CD4-positive, alpha-beta memory T cell (primary cell): ENCODE data around the gene LRRN2. TPM values are rescaled to one million over a fixed set of nuclear protein-coding genes. Genes with fewer than 3 reads are reported as not detected.
A peak's percentile ranks its signal among the peaks of the same experiment; 100 is the strongest.

Source experiments
- CTCF ChIA-PET: fragments of 350-600 bp; sonication (Branson Sonifier 250); formaldehyde crosslinking; loops from one replicate; lab custom pipeline; 2021; ENCODE audit warnings: inconsistent platforms; ENCODE audit not compliant: partially characterized antibody; lab: Charles Lee
- POLR2A ChIA-PET: fragments of 350-600 bp; sonication (Branson Sonifier 250); formaldehyde crosslinking; loops from one replicate; lab custom pipeline; 2021; ENCODE audit not compliant: partially characterized antibody; lab: Charles Lee
- DNase-seq, 5 donors: peaks; one replicate each; pipeline versions ENCODE4 v3.0.0 to v3.0.0-alpha.2; 2020 to 2022; ENCODE audit warnings: mixed read lengths in 1 of 5
- H3K27ac ChIP-seq: one replicate; pipeline ENCODE4 v1.7.0; 2013; ENCODE audit warnings: low read depth, low read length
- H3K27me3 ChIP-seq: 2 replicates; pipeline ENCODE4 v1.7.0; 2013; ENCODE audit warnings: mild to moderate bottlenecking, low read length, moderate library complexity; ENCODE audit not compliant: insufficient read depth
- H3K36me3 ChIP-seq: 2 replicates; pipeline ENCODE4 v1.7.0; 2013; ENCODE audit warnings: mild to moderate bottlenecking, low read length, moderate library complexity; ENCODE audit not compliant: insufficient read depth
- H3K4me1 ChIP-seq: 2 replicates; pipeline ENCODE4 v1.7.0; 2013; ENCODE audit warnings: mild to moderate bottlenecking, low read length, moderate library complexity; ENCODE audit not compliant: insufficient read depth
- H3K4me3 ChIP-seq, 2 donors: one replicate each; pipeline ENCODE4 v1.7.0; 2013; ENCODE audit warnings: low read length in 2 of 2, mild to moderate bottlenecking in 1 of 2
- H3K9me3 ChIP-seq, 2 donors: one replicate each; pipeline ENCODE4 v1.7.0; 2013; ENCODE audit warnings: low read length in 2 of 2, control low read depth in 1 of 2; ENCODE audit not compliant: control insufficient read depth in 1 of 2
- H3K27ac Mint-ChIP-seq, 7 donors: one replicate each; pipeline ENCODE4 v1.8.0; 2020 to 2021; ENCODE audit warnings: mixed read lengths in 7 of 7, mild to moderate bottlenecking in 6 of 7, inconsistent platforms in 3 of 7, moderate library complexity in 3 of 7
- H3K27me3 Mint-ChIP-seq, 2 donors: one replicate each; pipeline ENCODE4 v1.8.0; 2020 to 2021; ENCODE audit warnings: mixed read lengths in 2 of 2
- H3K36me3 Mint-ChIP-seq, 2 donors: one replicate each; pipeline ENCODE4 v1.8.0; 2020 to 2021; ENCODE audit warnings: mixed read lengths in 2 of 2, inconsistent platforms in 1 of 2, mild to moderate bottlenecking in 1 of 2
- H3K4me1 Mint-ChIP-seq, 4 donors: one replicate each; pipeline ENCODE4 v1.8.0; 2020 to 2021; ENCODE audit warnings: mixed read lengths in 4 of 4, mild to moderate bottlenecking in 1 of 4
- H3K4me3 Mint-ChIP-seq, 8 donors: one replicate each; pipeline ENCODE4 v1.8.0; 2020 to 2021; ENCODE audit warnings: mixed read lengths in 8 of 8, mild to moderate bottlenecking in 7 of 8, moderate library complexity in 6 of 8, inconsistent platforms in 3 of 8
- H3K9me3 Mint-ChIP-seq, 8 donors: one replicate each; pipeline ENCODE4 v1.8.0; 2020 to 2021; ENCODE audit warnings: mixed read lengths in 8 of 8, mild to moderate bottlenecking in 5 of 8, inconsistent platforms in 3 of 8, moderate library complexity in 1 of 8
- intact Hi-C: fragments of 100-400 bp; cut with micrococcal nuclease; formaldehyde crosslinking; loops from one replicate; pipeline ENCODE4 v1.15.1; 2023
- polyA plus RNA-seq, 2 donors: library from polyadenylated mRNA; unstranded; fragments of 300-500 nt; fragmentation: Illumina TruSeq; gene quantifications; one replicate each; pipeline ENCODE4 v1.2.3, GENCODE V29; 2021
- total RNA-seq, 2 experiments: library from RNA; stranded (reverse); gene quantifications; one replicate each; pipeline ENCODE4 v1.2.3, GENCODE V29; 2021

LRRN2 gene
- total and polyA plus RNA-seq, 4 experiments from 2014 or later, result not detected

DNA sequence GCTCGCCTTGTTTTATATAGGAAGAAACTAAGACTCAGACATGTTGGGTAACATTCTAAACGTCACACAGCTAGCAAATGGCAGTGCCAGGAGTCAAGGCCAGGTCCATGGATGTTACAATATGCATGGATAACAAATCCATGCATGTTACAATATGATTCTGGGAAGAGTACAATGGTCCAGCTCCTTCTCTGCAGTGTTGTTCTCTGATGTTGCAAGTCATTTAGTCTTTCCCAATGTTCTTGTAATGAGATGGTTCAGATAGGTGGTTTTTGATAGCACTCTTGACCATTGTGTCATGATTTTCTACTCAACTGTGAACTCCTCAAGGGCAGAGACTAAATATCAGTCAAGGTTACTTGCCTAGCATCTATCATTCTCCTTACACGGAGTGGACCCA, 15.7 kb upstream of the LRRN2 start:
- H3K4me3 Mint-ChIP-seq, result no peak overlapping the region
- Histone ChIP-seq H3K36me3 (no peaks in the 10 kb centered on the region), H3K4me3 (no peak overlapping the region), H3K4me1 (peaks cover under 1% of the 10 kb centered on the region), H3K27ac (no peak overlapping the region), H3K27me3 (no peaks in the 10 kb centered on the region), H3K9me3 (no peaks in the 10 kb centered on the region)
- H3K4me1 Mint-ChIP-seq, result peaks cover 3 to 4% (median 4%) of the 10 kb centered on the region in 4 donors
- peaks cover 3 to 11% of the 10 kb centered on the region in 2 donors for H3K27me3 Mint-ChIP-seq
- no peaks in the 10 kb centered on the region for H3K36me3 Mint-ChIP-seq
- DNase-seq, result no peak
- no peaks in the 10 kb centered on the region for H3K9me3 Mint-ChIP-seq
- ChIA-PET POLR2A (no interaction called here), CTCF (no interaction called here)
- H3K27ac Mint-ChIP-seq, result no peak overlapping the region
- intact Hi-C loops, result no loop called here

DNA sequence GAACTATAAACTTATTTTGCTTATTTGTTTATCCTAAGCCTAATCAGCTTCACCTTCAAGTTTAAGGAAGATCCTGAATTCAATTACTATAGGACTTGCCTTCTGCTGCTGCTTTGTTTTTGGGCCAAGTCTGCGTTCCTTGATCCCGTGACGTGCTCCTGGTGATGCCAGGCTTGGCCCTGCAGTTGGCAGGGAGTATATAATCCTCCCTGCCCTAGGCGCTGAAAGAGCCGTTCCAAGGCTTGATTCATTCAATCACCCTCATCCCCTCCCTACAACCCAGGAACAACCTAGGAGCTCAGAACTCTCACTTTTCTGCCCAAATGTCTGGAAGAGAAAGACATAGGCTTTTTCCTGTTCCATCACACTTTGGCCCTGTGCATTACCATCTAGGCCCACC, 12.4 kb upstream of the LRRN2 start:
- no peaks in the 10 kb centered on the region for H3K27me3 ChIP-seq
- no peaks in the 10 kb centered on the region for H3K9me3 ChIP-seq
- H3K27me3 Mint-ChIP-seq, result peaks cover 4 to 13% of the 10 kb centered on the region in 2 donors
- H3K4me3 ChIP-seq, result no peak overlapping the region
- H3K4me1 ChIP-seq, result no peaks in the 10 kb centered on the region
- H3K27ac Mint-ChIP-seq, result no peak overlapping the region
- intact Hi-C loops, result no loop called here
- POLR2A ChIA-PET, result no interaction called here
- no peaks in the 10 kb centered on the region for H3K36me3 Mint-ChIP-seq
- H3K4me1 Mint-ChIP-seq, result peaks cover 0 to 3% (median 0%) of the 10 kb centered on the region in 4 donors
- no peak overlapping the region for H3K27ac ChIP-seq
- CTCF ChIA-PET, result interaction anchor here (1.3 kb wide), 1 partner anchor 109 kb away, joined by 5 read pairs; no protein-coding TSS in a partner anchor
- H3K9me3 Mint-ChIP-seq, result no peaks in the 10 kb centered on the region
- no peak for DNase-seq
- H3K4me3 Mint-ChIP-seq, result no peak overlapping the region
- no peaks in the 10 kb centered on the region for H3K36me3 ChIP-seq

DNA sequence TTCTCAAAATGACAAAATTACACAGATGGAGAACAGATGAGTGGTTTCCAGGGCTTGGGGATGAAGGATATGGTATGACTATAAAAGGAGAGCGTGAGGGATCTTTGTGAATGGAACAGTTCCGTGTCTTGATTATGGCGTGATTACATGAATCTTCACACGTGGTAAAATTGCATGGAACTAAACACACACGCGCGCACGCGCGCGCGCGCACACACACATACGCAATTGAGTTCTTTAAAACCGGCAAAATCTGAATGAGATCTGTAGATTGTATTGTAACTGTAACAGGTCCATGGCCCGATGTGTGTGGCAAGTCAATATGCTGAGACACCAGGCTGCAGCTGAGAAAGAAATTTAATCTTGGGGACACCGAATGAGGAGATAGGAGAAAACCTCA, 11.1 kb upstream of the LRRN2 start:
- DNase-seq, result no peak
- no peaks in the 10 kb centered on the region for H3K9me3 ChIP-seq
- intact Hi-C loops, result no loop called here
- H3K4me3 ChIP-seq, result no peak overlapping the region
- Mint-ChIP-seq H3K36me3 (no peaks in the 10 kb centered on the region), H3K27ac (no peak overlapping the region), H3K4me1 (peaks cover 0 to 3% (median 0%) of the 10 kb centered on the region in 4 donors), H3K9me3 (peaks cover 0 to 1% (median 0%) of the 10 kb centered on the region in 8 donors), H3K4me3 (no peak overlapping the region), H3K27me3 (peaks cover 4 to 13% of the 10 kb centered on the region in 2 donors)
- H3K4me1 ChIP-seq, result no peaks in the 10 kb centered on the region
- H3K27ac ChIP-seq, result no peak overlapping the region
- no peaks in the 10 kb centered on the region for H3K36me3 ChIP-seq
- H3K27me3 ChIP-seq, result no peaks in the 10 kb centered on the region
- ChIA-PET CTCF (no interaction called here), POLR2A (no interaction called here)

DNA sequence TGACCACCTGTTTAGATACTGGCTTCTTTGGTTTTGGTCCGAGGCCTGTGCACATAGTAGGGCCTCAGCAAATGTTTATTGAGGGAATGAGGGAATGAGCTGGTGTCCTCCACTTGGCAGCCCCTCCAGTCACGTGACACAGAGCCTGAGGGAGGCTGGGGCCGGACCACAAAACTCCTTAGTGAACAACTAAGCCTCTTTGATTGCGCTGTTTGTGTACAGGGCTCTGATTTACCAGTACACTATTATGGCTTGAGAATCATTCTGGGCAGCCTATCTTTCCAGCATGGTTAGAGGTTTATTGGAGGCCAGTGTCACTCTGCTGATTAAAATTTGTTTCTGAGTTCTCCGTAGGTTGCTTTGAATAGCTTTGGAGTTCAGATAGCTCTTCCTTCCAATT, 10.2 kb upstream of the LRRN2 start:
- Histone ChIP-seq H3K4me1 (no peaks in the 10 kb centered on the region), H3K9me3 (no peaks in the 10 kb centered on the region), H3K36me3 (no peaks in the 10 kb centered on the region), H3K27me3 (no peaks in the 10 kb centered on the region), H3K4me3 (no peak overlapping the region), H3K27ac (no peak overlapping the region)
- no peak overlapping the region for H3K27ac Mint-ChIP-seq
- no peak overlapping the region for H3K4me3 Mint-ChIP-seq
- H3K9me3 Mint-ChIP-seq, result peaks cover 0 to 1% (median 0%) of the 10 kb centered on the region in 8 donors
- H3K4me1 Mint-ChIP-seq, result peaks cover 0 to 3% (median 0%) of the 10 kb centered on the region in 4 donors
- ChIA-PET CTCF (no interaction called here), POLR2A (no interaction called here)
- DNase-seq, result no peak
- no peaks in the 10 kb centered on the region for H3K36me3 Mint-ChIP-seq
- peaks cover 4 to 13% of the 10 kb centered on the region in 2 donors for H3K27me3 Mint-ChIP-seq
- intact Hi-C loops, result no loop called here

DNA sequence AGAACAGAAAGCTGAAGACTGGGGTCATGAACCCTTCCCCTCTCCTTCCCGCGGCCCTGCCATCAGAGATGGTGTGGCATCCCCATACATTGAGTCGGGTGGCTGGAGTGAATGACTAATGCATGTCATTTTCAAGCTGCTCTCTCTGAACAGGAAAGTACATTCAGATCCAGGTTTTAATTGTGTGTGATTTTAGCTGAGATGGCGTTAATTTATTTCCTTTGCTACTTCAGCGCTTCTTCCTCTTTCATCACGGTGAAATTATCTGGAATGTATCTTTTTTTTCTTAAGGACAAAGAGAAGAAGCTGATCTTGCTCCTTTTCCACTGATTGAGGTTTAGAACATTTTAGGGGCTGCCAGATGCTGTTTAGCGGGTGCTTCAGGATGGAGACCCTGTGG, 8.6 kb upstream of the LRRN2 start:
- Mint-ChIP-seq H3K4me1 (no peaks in the 10 kb centered on the region), H3K27ac (no peak overlapping the region), H3K9me3 (peaks cover 0 to 1% (median 0%) of the 10 kb centered on the region in 8 donors), H3K36me3 (no peaks in the 10 kb centered on the region), H3K4me3 (no peak overlapping the region), H3K27me3 (peaks cover 5 to 14% of the 10 kb centered on the region in 2 donors)
- H3K4me1 ChIP-seq, result no peaks in the 10 kb centered on the region
- no peak overlapping the region for H3K4me3 ChIP-seq
- intact Hi-C loops, result no loop called here
- POLR2A ChIA-PET, result no interaction called here
- no peak overlapping the region for H3K27ac ChIP-seq
- H3K36me3 ChIP-seq, result no peaks in the 10 kb centered on the region
- H3K27me3 ChIP-seq, result no peaks in the 10 kb centered on the region
- no peak for DNase-seq
- H3K9me3 ChIP-seq, result no peaks in the 10 kb centered on the region
- CTCF ChIA-PET, result no interaction called here

DNA sequence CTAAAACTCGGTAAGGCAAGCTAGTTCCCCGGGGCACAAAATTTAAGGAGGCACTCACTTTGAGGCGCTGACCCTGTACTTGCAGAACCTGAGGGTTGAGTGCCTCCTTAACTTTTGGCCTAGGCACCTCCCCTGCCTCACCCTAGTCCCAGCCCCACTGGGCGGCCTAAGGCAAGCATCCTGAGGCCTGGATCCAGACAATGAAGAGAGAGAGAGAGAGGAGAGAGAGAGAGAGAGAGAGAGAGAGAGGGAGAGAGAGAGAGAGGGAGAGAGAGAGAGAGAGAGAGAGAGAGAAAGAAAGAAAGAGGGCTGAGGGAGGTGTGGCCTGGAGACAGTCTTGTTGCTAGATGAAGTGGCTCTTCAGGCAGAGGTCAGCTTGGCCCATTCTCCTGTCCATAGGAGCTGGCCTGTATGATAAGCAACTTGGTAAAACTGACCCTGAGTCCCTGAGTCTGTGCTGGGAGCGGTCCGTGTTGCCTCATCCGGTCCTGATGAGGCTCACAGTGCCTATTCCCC, 7.4 kb upstream of the LRRN2 start:
- H3K4me3 ChIP-seq, result no peak overlapping the region
- H3K27me3 ChIP-seq, result no peaks in the 10 kb centered on the region
- H3K27me3 Mint-ChIP-seq, result peaks cover 13 to 17% of the 10 kb centered on the region in 2 donors
- H3K36me3 Mint-ChIP-seq, result no peaks in the 10 kb centered on the region
- H3K9me3 Mint-ChIP-seq, result peaks cover 0 to 1% (median 0%) of the 10 kb centered on the region in 8 donors
- no peak overlapping the region for H3K27ac ChIP-seq
- H3K4me3 Mint-ChIP-seq, result peak overlapping the region in 1 of 8 donors; percentile 65
- no peak overlapping the region for H3K27ac Mint-ChIP-seq
- no peak for DNase-seq
- CTCF ChIA-PET, result no interaction called here
- H3K4me1 ChIP-seq, result no peaks in the 10 kb centered on the region
- H3K9me3 ChIP-seq, result no peaks in the 10 kb centered on the region
- POLR2A ChIA-PET, result no interaction called here
- intact Hi-C loops, result no loop called here
- no peaks in the 10 kb centered on the region for H3K4me1 Mint-ChIP-seq
- H3K36me3 ChIP-seq, result no peaks in the 10 kb centered on the region

DNA sequence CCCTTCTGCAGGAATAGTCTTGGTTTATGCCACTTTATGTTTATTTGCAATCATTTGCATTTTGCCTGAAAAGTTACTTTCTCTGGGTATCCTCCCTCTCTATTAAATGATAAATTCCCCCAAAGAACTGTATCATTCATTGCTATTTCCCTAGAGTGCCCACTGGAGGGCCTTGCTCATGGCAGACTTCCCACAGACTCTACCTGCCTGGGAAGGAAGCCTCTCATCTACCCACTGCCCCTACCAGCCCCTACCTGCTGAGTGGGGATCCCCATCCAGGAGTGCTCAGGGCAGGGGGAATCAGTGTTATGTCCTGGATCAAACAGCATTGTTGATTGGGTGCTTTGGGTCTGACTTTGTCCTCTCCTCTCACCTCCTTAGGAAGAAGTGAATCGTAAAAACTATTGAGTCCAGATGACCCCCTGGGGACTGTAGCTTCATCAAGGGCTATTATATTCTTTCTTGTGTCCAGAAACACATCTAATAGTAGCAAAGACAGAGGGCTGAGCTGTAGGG, 6.8 kb upstream of the LRRN2 start:
- no peaks in the 10 kb centered on the region for H3K36me3 ChIP-seq
- Mint-ChIP-seq H3K36me3 (no peaks in the 10 kb centered on the region), H3K4me1 (no peaks in the 10 kb centered on the region), H3K27me3 (peaks cover 16 to 18% of the 10 kb centered on the region in 2 donors), H3K9me3 (peaks cover 0 to 1% (median 0%) of the 10 kb centered on the region in 8 donors), H3K27ac (no peak overlapping the region), H3K4me3 (no peak overlapping the region)
- ChIA-PET CTCF (no interaction called here), POLR2A (no interaction called here)
- H3K4me1 ChIP-seq, result no peaks in the 10 kb centered on the region
- intact Hi-C loops, result no loop called here
- H3K27me3 ChIP-seq, result no peaks in the 10 kb centered on the region
- H3K27ac ChIP-seq, result no peak overlapping the region
- no peaks in the 10 kb centered on the region for H3K9me3 ChIP-seq
- H3K4me3 ChIP-seq, result no peak overlapping the region
- DNase-seq, result no peak
